GM18873 (cell line): Measurements from ENCODE around the gene RYR3.

Source experiments
- ATAC-seq: cut with Tn5 transposase; IDR thresholded peaks from one replicate; pipeline ENCODE4 v1.9.1; 2021; ENCODE audit warnings: mild to moderate bottlenecking, moderate library complexity, moderate number of reproducible peaks; ENCODE audit not compliant: unreplicated experiment, low FRiP score

The RYR3 gene

GRCh38 chr15:33378866-33379480, 68.2 kb downstream of the RYR3 start:
- no peak for ATAC-seq

DNA sequence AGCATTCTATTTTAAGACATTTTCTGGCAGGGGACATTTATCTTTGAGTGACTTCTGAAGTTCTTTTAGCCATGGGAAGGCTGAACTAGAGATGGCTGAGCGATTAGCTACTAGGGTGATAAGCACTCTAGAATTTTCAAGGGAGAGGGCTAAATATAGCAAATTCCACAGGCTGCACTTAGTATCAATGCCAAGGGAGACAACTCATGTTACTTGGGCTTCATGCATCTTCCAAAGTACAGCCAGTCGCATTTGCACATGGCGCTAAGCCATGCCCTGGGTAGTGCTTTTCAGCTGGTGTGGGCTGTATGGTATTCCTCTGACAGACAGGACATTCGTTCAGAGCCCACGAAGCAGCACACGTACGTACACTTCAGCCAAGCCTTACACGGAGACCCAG, 69.6 kb downstream of the RYR3 start:
- ATAC-seq = no peak

GRCh38 chr15:33382491-33382890, 71.7 kb downstream of the RYR3 start:
- no peak for ATAC-seq

- ATAC-seq = no peak
Measured at GRCh38 chr15:33384307-33384706, 73.5 kb downstream of the RYR3 start.

DNA sequence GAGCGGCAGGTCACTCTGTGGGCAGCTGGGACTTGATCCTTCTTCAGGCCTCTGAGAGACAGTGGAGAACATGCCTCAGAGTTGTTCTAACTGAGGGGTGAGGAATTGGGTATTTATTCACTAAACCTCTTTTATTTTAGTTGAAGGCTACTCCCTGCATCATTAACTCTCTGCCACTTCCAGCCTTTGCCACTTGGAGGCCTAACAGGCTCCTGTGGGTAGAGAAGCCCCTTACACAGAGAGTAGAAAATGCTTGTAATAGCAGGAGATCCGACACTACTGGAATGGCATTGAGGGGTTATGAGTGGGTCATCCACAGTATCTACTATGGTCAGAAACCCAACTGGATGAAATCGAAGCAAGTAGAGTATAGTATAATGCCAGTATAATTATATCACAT, 81.7 kb downstream of the RYR3 start:
- ATAC-seq = no peak

- no peak for ATAC-seq
Measured at GRCh38 chr15:33393546-33393945, 82.8 kb downstream of the RYR3 start.

DNA sequence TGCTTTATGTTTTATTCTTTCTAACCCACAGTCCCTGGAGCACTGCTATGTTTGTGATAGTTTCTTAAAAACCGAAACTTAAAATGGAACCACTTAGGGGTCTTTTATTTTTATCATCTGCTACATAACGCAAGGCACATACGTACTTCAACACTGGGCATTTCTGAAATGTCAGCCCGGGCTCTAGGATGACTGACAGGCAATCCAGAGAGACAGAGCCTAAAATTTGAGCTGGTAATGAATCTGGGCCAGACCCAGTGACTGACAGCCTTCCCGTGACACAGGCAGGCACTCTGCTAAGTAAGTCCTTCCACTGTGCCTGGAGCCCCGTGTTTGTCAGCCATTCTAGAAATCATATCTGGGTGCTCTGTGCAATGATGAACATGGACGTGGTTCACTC, 84.6 kb downstream of the RYR3 start:
- ATAC-seq = no peak

- no peak for ATAC-seq
Measured at GRCh38 chr15:33395846-33396245, 85.1 kb downstream of the RYR3 start.

- no peak for ATAC-seq
Measured at GRCh38 chr15:33396475-33396874, 85.7 kb downstream of the RYR3 start.

GRCh38 chr15:33398555-33398954, 87.8 kb downstream of the RYR3 start:
- ATAC-seq = no peak

DNA sequence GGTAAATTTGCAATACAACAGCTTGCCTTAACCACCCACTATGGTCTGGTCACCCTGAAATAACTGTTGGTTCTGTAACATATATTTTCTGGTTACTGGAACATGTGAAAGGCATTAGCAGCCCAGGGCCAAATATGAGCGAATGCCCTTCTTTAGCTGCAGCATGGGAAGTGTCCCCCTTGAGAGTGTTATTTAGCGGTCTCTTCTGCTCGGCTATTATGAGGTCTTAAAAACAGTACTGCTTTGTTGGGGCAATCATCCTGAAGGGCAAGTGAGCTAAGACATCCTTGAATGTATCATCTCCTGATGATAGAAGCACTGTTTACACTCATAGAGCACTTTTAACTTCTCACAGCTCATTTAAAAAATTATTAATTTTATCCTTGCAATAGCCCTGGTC, 90.2 kb downstream of the RYR3 start:
- ATAC-seq = no peak

DNA sequence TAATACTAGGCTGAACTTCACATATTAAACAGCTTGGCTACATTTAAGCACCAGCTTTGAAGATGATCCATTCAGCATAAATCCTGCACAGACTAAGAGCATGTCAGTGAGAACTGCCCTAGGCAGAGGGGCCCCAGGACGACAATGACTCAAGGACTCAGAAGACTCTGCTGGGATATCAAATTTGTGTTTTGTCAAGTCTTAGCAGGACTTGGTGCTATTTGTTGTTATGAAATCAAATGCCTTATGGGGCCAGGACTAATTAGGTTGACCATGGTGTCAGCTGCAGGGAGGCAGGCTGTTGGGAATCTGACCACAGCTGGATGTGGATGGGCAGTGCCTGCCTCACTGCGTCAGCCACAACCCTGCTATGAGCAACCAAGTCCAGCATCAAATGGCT, 91.8 kb downstream of the RYR3 start:
- ATAC-seq = no peak

DNA sequence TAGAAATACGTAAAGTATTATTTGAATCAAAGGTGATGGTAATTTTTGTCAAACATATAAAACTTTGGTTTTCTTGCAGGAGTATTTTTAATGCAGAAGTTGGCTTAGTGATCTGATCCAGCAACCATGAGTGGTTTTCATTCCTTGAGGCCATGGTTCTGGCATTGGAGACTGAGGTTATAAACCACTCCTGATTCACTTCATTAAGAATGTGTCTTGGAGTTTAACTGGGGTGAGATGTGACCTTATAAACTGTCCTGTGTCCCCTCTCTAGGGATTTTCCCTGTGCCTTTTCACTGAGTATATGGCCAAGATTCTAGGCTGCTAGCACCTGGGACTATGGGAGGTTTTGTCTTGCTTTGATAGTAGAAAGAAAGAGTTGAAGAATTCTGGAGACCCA, 94.3 kb downstream of the RYR3 start:
- ATAC-seq = no peak

DNA sequence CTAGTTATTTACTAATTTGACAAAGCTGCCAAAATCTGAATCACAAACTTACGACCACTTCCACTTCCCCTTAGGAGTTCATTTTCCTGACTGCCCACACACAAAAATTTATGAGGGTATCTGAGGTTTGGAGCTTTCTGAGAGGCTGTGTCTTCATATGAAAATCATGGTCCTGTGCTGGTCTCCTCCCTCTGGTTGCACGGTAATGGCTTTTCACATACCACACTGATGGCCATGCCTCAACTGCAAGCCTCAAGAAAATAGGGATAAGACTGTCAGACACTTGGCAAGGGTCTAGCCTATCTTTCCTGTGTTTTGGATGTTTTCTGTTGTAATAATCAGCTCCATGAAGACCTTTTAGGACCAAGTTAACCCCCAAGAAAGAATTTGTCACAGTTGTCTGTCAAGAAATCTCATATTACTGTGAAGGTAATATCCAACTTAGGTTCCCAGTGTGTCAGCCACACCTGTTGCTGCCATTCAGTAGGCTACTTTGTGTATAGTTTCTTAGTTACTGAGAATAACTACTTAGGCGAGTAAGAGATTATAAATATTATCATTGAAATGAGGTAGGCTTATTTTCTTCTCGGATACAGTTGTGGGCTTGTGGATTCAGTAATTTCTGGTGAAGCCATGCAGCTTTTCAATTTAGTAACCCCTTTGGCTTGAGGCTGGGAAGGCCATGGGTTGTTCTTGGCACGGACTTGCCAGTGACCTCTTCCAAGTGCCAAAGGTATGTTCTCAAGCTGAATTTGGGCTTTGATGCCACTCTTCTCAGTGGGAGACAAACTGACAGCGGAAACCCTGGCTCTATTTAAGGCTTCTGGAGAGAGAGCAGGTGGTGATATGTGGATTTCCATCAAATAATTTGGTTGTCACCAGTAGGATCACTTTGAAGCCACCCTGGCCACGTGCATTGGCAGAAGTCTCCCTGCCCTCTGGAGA, 101.1 kb downstream of the RYR3 start:
- ATAC-seq = no peak

- ATAC-seq = no peak
Measured at GRCh38 chr15:33419701-33420100, 108.9 kb downstream of the RYR3 start.

DNA sequence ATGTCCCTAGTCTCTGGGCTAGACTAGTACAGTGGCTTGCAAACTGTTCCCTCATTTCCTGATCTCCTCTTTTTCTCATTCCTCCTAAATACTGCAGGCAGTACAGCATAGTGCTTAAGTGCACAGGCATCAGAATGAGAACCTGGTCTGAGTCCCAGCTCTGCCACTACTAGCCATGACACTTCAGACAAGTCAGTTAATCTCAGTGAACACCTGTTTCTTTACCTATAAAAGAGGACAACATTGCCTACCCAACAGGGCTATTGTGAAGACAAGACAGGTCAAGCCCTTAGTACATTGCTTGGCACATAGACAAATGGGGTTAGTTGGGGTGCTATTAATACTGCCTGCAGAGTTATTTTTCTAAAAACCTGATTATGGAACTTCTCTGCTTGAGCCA, 113.3 kb downstream of the RYR3 start:
- no peak for ATAC-seq

DNA sequence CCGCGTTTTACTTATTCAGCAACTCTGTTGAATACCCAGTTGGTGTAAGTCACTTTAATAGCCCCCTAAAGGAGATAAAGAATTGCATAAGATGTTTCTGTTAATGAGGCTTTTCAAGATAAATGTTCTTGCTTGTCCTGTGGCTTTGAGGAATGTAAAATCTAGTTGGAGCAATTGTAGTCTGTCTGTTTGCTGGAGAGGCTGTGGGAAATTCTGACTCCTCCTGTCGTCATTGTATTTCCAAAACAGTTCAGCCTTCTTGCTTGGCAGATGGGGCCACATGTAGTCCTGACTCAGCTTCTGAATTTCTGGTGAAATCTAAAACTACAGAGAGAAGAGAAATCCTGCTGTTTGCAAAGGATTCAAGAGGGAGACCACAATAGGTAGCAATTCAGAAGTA, 114.4 kb downstream of the RYR3 start:
- no peak for ATAC-seq

- ATAC-seq = no peak
Measured at GRCh38 chr15:33430577-33430976, 119.8 kb downstream of the RYR3 start.

DNA sequence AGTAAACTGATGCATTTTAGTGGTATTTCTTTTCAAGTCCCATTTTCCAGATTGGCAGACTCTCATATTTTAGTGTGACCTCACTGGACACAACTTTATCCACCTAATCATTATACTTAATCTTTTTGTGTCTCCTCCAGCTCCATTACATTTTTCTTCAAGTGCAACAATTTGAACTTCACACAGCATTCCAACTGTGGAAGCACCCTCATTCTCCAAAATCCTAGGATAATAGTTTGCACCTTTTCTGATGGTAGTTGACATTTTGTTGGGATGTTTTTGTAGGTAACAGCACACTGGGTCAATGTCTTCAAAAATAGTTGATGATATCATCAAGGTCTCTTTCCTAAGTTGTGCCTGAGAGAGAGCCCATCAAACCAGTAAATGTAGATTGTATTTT, 123.1 kb downstream of the RYR3 start:
- ATAC-seq = no peak

- ATAC-seq = no peak
Measured at GRCh38 chr15:33438396-33438795, 127.6 kb downstream of the RYR3 start.

- no peak for ATAC-seq
Measured at GRCh38 chr15:33440900-33441299, 130.1 kb downstream of the RYR3 start.

GRCh38 chr15:33442449-33442848, 131.7 kb downstream of the RYR3 start:
- no peak for ATAC-seq
